ENCODE measurements around the gene EGR1. TPM values are rescaled to one million over a fixed set of nuclear protein-coding genes. Genes with fewer than 3 reads are reported as not detected.
"Not testable (repeated sequence)": the region's sequence is repeated elsewhere in the genome, so short reads cannot be mapped to it uniquely, and the experiment has no call there.

The EGR1 gene
- total and polyA plus RNA-seq, 5 donors from 2014 or later, result 0.38 to 19.0 (median 1.0) TPM

DNA sequence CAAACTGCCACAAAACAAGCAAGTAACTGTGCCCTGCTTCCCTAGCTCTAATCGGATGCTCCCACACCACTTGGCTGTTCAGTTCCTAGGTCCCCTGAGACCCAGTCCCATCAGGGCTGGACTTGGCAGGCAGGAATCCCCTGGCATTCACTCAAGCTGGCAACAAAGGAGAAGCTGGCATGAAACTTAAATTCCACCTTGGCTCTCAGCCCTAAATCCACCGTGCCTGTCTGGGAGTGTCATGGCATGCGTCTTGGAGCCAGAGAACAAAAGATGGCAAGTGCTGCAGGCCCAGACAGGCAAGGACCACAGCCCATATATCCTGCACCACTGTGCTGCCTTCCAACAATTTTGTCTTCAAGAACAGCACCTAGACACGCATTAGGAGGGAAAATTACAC, 39.5 kb downstream of the EGR1 start:
- Mint-ChIP-seq H3K4me3 (peak overlapping the region in 1 of 4 donors; percentile 38), H3K27me3 (no peaks in the 10 kb centered on the region), H3K9me3 (peaks cover 0 to 2% (median 0%) of the 10 kb centered on the region in 7 donors), H3K36me3 (peaks cover 10% of the 10 kb centered on the region), H3K27ac (no peak overlapping the region), H3K4me1 (peaks cover 0 to 5% (median 1%) of the 10 kb centered on the region in 4 donors)
- H3K36me3 ChIP-seq (ENCODE audit: control insufficient read depth, insufficient read depth, low read length), result peaks cover 26% of the 10 kb centered on the region
- no peaks in the 10 kb centered on the region for H3K9me3 ChIP-seq (ENCODE audit: control insufficient read depth in 2 of 2, low read length in 2 of 2)
- H3K4me3 ChIP-seq (ENCODE audit: low read depth, low read length), result no peak overlapping the region
- no peak overlapping the region for H3K27ac ChIP-seq (ENCODE audit: insufficient read depth, low read length, poor library complexity, severe bottlenecking)
- H3K27me3 ChIP-seq (ENCODE audit: control insufficient read depth, insufficient read depth, low read length), result no peaks in the 10 kb centered on the region
- no peaks in the 10 kb centered on the region for H3K4me1 ChIP-seq (ENCODE audit: control insufficient read depth, insufficient read depth, low read length, poor library complexity, severe bottlenecking)
- ATAC-seq (ENCODE audit: low read depth in 2 of 2) (no peak), DNase-seq (no peak)

DNA sequence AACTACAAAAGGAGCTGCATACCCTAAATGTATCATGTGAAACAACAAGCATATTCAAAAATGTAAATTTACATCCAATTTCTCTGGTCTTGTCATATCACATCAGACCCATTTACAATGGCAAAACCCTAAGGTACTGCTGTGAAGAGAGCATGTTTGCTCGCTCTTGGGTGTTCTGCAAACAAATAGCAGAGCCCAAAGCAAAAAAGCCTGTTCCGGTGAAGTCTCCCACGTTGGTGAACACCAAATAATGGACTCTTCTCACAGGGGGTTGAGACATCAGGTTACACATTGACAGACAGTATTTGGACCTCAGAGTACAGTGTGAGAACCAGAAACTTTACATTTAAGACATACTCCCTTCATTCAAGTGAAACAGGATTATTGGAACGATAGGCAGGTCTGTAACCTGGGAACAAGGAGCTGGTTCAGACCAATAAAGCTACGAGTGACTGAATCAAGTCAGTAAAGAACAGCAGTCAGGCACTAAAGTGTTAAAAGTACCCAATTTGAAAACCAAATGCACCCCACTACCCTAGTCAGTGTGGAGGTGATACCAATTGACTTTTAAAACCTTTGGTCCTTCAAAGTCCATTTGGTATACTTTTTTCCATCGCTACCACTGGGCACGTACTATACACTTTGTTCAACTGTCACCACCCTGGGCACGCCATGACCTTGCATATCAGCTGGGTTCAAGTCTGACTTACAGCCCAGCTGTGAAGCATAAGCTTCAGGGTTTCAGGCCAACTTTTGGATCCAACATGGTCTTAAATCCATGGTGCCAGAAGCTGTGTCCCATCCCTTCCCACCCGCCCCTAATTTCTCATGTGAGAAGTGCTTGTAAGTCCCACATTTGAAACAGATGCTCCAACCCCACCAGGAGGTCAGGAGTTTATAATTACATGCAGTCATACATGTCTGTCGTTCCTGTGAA, 41.4 kb downstream of the EGR1 start:
- Mint-ChIP-seq H3K4me3 (no peak overlapping the region), H3K9me3 (no peaks in the 10 kb centered on the region), H3K27me3 (no peaks in the 10 kb centered on the region), H3K36me3 (peaks cover 24% of the 10 kb centered on the region), H3K27ac (no peak overlapping the region), H3K4me1 (peaks cover 0 to 5% (median 1%) of the 10 kb centered on the region in 4 donors)
- no peaks in the 10 kb centered on the region for H3K27me3 ChIP-seq (ENCODE audit: control insufficient read depth, insufficient read depth, low read length)
- no peaks in the 10 kb centered on the region for H3K4me1 ChIP-seq (ENCODE audit: control insufficient read depth, insufficient read depth, low read length, poor library complexity, severe bottlenecking)
- no peak for ATAC-seq (ENCODE audit: low read depth in 2 of 2)
- H3K9me3 ChIP-seq (ENCODE audit: control insufficient read depth in 2 of 2, low read length in 2 of 2), result no peaks in the 10 kb centered on the region
- H3K27ac ChIP-seq (ENCODE audit: insufficient read depth, low read length, poor library complexity, severe bottlenecking), result no peak overlapping the region
- DNase-seq, result no peak
- no peak overlapping the region for H3K4me3 ChIP-seq (ENCODE audit: low read depth, low read length)
- H3K36me3 ChIP-seq (ENCODE audit: control insufficient read depth, insufficient read depth, low read length), result peaks cover 41% of the 10 kb centered on the region

DNA sequence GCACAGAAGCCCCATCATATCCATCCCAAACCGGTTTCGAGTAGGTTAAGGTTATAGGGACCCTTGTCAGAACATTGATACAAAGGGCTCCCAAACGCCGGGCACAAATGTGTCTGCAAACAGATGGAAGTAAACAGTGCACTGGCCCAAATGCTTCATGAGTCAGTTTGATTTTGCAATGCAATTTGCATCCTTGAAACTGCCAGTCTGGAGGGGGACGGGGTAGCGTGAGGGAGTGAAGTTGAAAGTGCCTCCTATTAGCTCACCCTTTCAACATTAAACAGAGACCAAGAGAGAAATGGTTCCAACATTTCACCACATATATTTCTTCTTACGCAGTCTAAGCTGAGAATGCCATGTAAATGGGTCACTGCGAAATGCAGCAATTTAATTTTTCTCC, 42.2 kb downstream of the EGR1 start:
- H3K36me3 Mint-ChIP-seq, result peaks cover 24% of the 10 kb centered on the region
- H3K27ac ChIP-seq (ENCODE audit: insufficient read depth, low read length, poor library complexity, severe bottlenecking); DNase-seq; H3K4me1 ChIP-seq (ENCODE audit: control insufficient read depth, insufficient read depth, low read length, poor library complexity, severe bottlenecking); H3K27me3 ChIP-seq (ENCODE audit: control insufficient read depth, insufficient read depth, low read length); H3K27me3 Mint-ChIP-seq; ATAC-seq (ENCODE audit: low read depth in 2 of 2); H3K4me3 ChIP-seq (ENCODE audit: low read depth, low read length); H3K4me1 Mint-ChIP-seq; H3K4me3 Mint-ChIP-seq; H3K9me3 ChIP-seq (ENCODE audit: control insufficient read depth in 2 of 2, low read length in 2 of 2); H3K9me3 Mint-ChIP-seq: not testable (repeated sequence)
- H3K27ac Mint-ChIP-seq, result peak overlapping the region in 1 of 3 donors; percentile 48
- peaks cover 45% of the 10 kb centered on the region for H3K36me3 ChIP-seq (ENCODE audit: control insufficient read depth, insufficient read depth, low read length)

DNA sequence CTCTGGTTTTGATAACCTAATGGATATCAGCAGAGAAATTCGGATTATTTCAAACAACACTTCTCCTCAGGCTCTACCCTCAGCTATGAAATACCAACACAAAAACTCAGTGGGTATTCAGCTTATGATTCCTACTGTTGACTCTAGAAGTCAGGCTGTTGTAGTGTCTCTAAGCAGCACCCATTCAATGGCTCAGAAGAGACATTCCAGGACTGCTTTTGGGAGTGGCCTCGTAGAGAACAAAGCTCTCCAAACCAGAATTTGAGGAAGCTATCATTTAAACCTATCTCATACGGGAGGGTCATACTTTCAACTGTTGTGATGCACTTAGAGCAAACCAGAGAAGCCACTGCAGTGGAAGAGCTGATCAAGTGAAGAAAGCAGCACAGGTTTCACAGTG, 43.7 kb downstream of the EGR1 start:
- H3K27me3 ChIP-seq (ENCODE audit: control insufficient read depth, insufficient read depth, low read length), result no peaks in the 10 kb centered on the region
- no peak overlapping the region for H3K27ac ChIP-seq (ENCODE audit: insufficient read depth, low read length, poor library complexity, severe bottlenecking)
- Mint-ChIP-seq H3K27me3 (no peaks in the 10 kb centered on the region), H3K27ac (peak overlapping the region in 1 of 3 donors; percentile 41), H3K36me3 (peaks cover 33% of the 10 kb centered on the region), H3K4me3 (peak overlapping the region in 1 of 4 donors; percentile 40), H3K9me3 (no peaks in the 10 kb centered on the region), H3K4me1 (peaks cover 0 to 4% (median 1%) of the 10 kb centered on the region in 4 donors)
- no peak for ATAC-seq (ENCODE audit: low read depth in 2 of 2)
- H3K9me3 ChIP-seq (ENCODE audit: control insufficient read depth in 2 of 2, low read length in 2 of 2), result no peaks in the 10 kb centered on the region
- no peak for DNase-seq
- H3K4me1 ChIP-seq (ENCODE audit: control insufficient read depth, insufficient read depth, low read length, poor library complexity, severe bottlenecking), result no peaks in the 10 kb centered on the region
- H3K36me3 ChIP-seq (ENCODE audit: control insufficient read depth, insufficient read depth, low read length), result peaks cover 59% of the 10 kb centered on the region
- H3K4me3 ChIP-seq (ENCODE audit: low read depth, low read length), result no peak overlapping the region

DNA sequence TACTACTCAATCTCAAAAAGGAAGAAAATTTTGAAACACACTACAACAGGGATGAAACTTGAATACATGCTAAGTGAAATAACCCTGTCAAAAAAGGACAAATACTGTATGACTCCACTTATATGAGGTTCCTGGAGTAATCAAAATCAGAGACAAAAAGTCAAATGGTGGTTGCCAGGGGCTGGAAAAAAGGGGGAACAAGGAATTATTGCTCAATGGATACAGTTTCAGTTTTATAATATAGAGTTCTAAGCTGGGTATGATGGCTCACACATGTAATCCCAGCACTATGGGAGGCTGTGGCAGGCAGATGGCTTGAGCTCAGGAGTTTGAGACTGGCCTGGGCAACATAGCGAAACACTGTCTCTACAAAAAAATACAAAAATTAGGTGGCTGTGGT, 48.7 kb downstream of the EGR1 start:
- no peak overlapping the region for H3K27ac Mint-ChIP-seq
- no peaks in the 10 kb centered on the region for H3K27me3 ChIP-seq (ENCODE audit: control insufficient read depth, insufficient read depth, low read length)
- peaks cover 49% of the 10 kb centered on the region for H3K36me3 Mint-ChIP-seq

DNA sequence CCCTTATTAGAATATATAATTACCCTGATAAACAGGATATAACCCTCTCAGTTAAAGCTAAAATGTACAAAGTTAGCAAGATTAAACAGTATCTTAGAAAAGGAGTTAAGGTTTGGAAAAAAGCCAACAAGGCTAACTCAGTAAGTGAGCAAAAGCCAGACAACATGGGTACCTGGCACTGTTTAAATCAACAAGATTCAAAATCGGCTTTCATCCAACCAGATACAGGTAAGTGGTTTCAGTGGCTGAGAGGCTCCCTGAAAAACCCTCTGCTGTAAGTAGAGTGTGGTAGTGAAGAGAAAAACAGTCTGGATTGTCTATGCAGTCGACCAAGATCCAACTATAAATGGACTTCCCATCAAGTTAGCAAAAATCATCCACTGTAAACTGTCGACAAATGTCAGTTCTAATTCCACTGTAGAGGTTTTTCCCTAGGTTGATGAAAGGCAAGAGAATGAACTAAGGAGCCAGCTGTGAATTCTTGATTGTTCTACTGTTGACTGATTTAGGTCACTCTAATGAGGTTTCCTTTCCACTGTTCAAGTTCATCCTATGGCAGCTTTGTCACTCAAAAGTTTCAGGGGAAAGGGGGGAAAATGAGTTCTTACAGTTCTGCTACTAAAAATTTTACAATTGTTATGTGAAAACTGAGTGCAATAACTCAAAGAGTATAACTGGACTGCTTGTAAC, 50.4 kb downstream of the EGR1 start:
- Histone ChIP-seq H3K4me3 (ENCODE audit: low read depth, low read length) (no peak overlapping the region), H3K4me1 (ENCODE audit: control insufficient read depth, insufficient read depth, low read length, poor library complexity, severe bottlenecking) (no peaks in the 10 kb centered on the region), H3K27me3 (ENCODE audit: control insufficient read depth, insufficient read depth, low read length) (no peaks in the 10 kb centered on the region), H3K36me3 (ENCODE audit: control insufficient read depth, insufficient read depth, low read length) (peaks cover 74% of the 10 kb centered on the region), H3K9me3 (ENCODE audit: control insufficient read depth in 2 of 2, low read length in 2 of 2) (no peaks in the 10 kb centered on the region), H3K27ac (ENCODE audit: insufficient read depth, low read length, poor library complexity, severe bottlenecking) (no peak overlapping the region)
- Mint-ChIP-seq H3K4me1 (peaks cover 5 to 12% (median 9%) of the 10 kb centered on the region in 4 donors), H3K9me3 (no peaks in the 10 kb centered on the region), H3K4me3 (peak overlapping the region in 1 of 4 donors; percentile 10), H3K27me3 (no peaks in the 10 kb centered on the region), H3K36me3 (peaks cover 40% of the 10 kb centered on the region), H3K27ac (no peak overlapping the region)
- ATAC-seq (ENCODE audit: low read depth in 2 of 2), result no peak
- DNase-seq, result no peak

More for the DNA sequence above, 48.7 kb downstream of the EGR1 start:
- Mint-ChIP-seq H3K27me3 (no peaks in the 10 kb centered on the region), H3K9me3 (no peaks in the 10 kb centered on the region), H3K4me1 (peaks cover 5 to 9% (median 5%) of the 10 kb centered on the region in 4 donors), H3K4me3 (no peak overlapping the region)
- Histone ChIP-seq H3K9me3 (ENCODE audit: control insufficient read depth in 2 of 2, low read length in 2 of 2) (no peaks in the 10 kb centered on the region), H3K4me3 (ENCODE audit: low read depth, low read length) (no peak overlapping the region), H3K36me3 (ENCODE audit: control insufficient read depth, insufficient read depth, low read length) (peaks cover 87% of the 10 kb centered on the region), H3K27ac (ENCODE audit: insufficient read depth, low read length, poor library complexity, severe bottlenecking) (no peak overlapping the region), H3K4me1 (ENCODE audit: control insufficient read depth, insufficient read depth, low read length, poor library complexity, severe bottlenecking) (no peaks in the 10 kb centered on the region)
- no peak for DNase-seq
- no peak for ATAC-seq (ENCODE audit: low read depth in 2 of 2)

DNA sequence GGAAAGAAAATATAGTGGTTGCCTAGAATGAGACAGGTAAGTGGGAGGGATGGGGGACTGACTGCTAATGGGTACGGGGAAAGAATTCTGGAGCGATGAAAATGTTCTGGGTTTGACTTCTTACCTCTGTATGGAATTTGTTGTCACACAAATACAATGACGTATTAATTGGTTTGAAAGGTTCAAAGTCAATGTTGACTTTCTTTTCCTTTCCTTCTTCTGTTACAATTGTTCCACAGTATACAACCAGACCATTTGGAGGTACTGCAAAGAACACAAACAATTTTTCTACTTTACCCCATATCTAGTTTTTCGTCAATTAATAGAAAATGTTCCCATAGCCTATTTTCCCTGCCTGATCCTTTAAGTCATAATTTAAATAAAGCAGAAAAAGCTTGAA, 52.2 kb downstream of the EGR1 start:
- Mint-ChIP-seq H3K27ac (no peak overlapping the region), H3K36me3 (peaks cover 33% of the 10 kb centered on the region)

More for the DNA sequence above, 52.2 kb downstream of the EGR1 start:
- H3K4me1 Mint-ChIP-seq, result peaks cover 5 to 25% (median 17%) of the 10 kb centered on the region in 4 donors
- Histone ChIP-seq H3K36me3 (ENCODE audit: control insufficient read depth, insufficient read depth, low read length) (peaks cover 65% of the 10 kb centered on the region), H3K4me3 (ENCODE audit: low read depth, low read length) (no peak overlapping the region), H3K27me3 (ENCODE audit: control insufficient read depth, insufficient read depth, low read length) (no peaks in the 10 kb centered on the region), H3K9me3 (ENCODE audit: control insufficient read depth in 2 of 2, low read length in 2 of 2) (no peaks in the 10 kb centered on the region), H3K4me1 (ENCODE audit: control insufficient read depth, insufficient read depth, low read length, poor library complexity, severe bottlenecking) (peaks cover 10% of the 10 kb centered on the region), H3K27ac (ENCODE audit: insufficient read depth, low read length, poor library complexity, severe bottlenecking) (no peak overlapping the region)
- no peaks in the 10 kb centered on the region for H3K9me3 Mint-ChIP-seq
- ATAC-seq (ENCODE audit: low read depth in 2 of 2) (no peak), DNase-seq (no peak)
- no peaks in the 10 kb centered on the region for H3K27me3 Mint-ChIP-seq
- H3K4me3 Mint-ChIP-seq, result no peak overlapping the region
